HEK293 (cell line): Measurements from ENCODE around the gene BCL7A.

Experiments used
- CTCF ChIA-PET: fragments of 350-600 bp; formaldehyde crosslinking; extraction: SDS; loops from one replicate; lab custom pipeline; 2021; ENCODE audit warnings: antibody characterized with exemption; lab: Yijun Ruan, JAX
- POLR2A ChIA-PET: fragments of 300-600 bp; formaldehyde crosslinking; extraction: SDS; loops from one replicate; lab custom pipeline; 2020; ENCODE audit warnings: antibody characterized with exemption, inconsistent platforms; lab: Yijun Ruan, JAX
- H3K27ac ChIP-seq: fragments of 200-500 bp; sonication (Bioruptor generic); 2 replicates; pipeline ENCODE4 v1.5.1; 2014; ENCODE audit warnings: low read depth, low read length, control low read depth, inconsistent platforms; ENCODE audit errors: extremely low read depth
- H3K36me3 ChIP-seq, 2 experiments: fragments of 200-500 bp in 1 of 2; sonication (Bioruptor generic) in 1 of 2; 1 replicate in 1 of 2; 2 replicates in 1 of 2; pipeline ENCODE4 v1.5.1; 2014 to 2017; ENCODE audit warnings: inconsistent platforms in 2 of 2, low read length in 2 of 2; ENCODE audit not compliant: control insufficient read depth in 2 of 2, insufficient read depth in 1 of 2
- H3K4me1 ChIP-seq: fragments of 200-500 bp; sonication (Bioruptor generic); 2 replicates; pipeline ENCODE4 v1.5.1; 2014; ENCODE audit warnings: mild to moderate bottlenecking, low read length, inconsistent platforms; ENCODE audit not compliant: control insufficient read depth, insufficient read depth
- H3K4me3 ChIP-seq: 2 replicates; pipeline ENCODE4 v1.5.1; 2011; ENCODE audit warnings: low read depth, mild to moderate bottlenecking, control low read depth, low read length, moderate library complexity
- H3K9me3 ChIP-seq: fragments of 200-500 bp; sonication (Bioruptor generic); 2 replicates; pipeline ENCODE4 v1.5.1; 2014; ENCODE audit warnings: low read depth, low read length, inconsistent platforms; ENCODE audit not compliant: control insufficient read depth, insufficient read depth
- IKZF3 ChIP-seq: fragments of 450-650 bp; IDR thresholded peaks from 2 replicates; pipeline ENCODE4 v1.5.0; 2018; ENCODE audit warnings: missing biosample characterization, mild to moderate bottlenecking, missing genetic modification characterization, moderate library complexity
- ZIC2 ChIP-seq: fragments of 450-650 bp; formaldehyde crosslinking; IDR thresholded peaks from 2 replicates; pipeline ENCODE4 v1.5.1; 2016; ENCODE audit warnings: missing biosample characterization, missing genetic modification characterization
- ZNF10 ChIP-seq: fragments of 450-650 bp; formaldehyde crosslinking; IDR thresholded peaks from 2 replicates; pipeline ENCODE4 v1.5.1; 2017; ENCODE audit warnings: missing biosample characterization, missing genetic modification characterization
- ZNF223 ChIP-seq: fragments of 450-650 bp; formaldehyde crosslinking; IDR thresholded peaks from 2 replicates; pipeline ENCODE4 v1.5.1; 2016; ENCODE audit warnings: missing biosample characterization, missing genetic modification characterization
- ZNF274 ChIP-seq, 2 experiments: fragments of 200-500 bp in 1 of 2; fragments of 450-650 bp in 1 of 2; sonication (Bioruptor generic) in 1 of 2; formaldehyde crosslinking in 1 of 2; IDR thresholded peaks; 2 replicates each; pipeline versions ENCODE4 v1.5.1 to v1.6.1; 2014 to 2016; ENCODE audit warnings: borderline replicate concordance in 1 of 2, inconsistent platforms in 1 of 2, low read length in 1 of 2, missing biosample characterization in 1 of 2, missing genetic modification characterization in 1 of 2
- ZNF292 ChIP-seq: fragments of 450-650 bp; formaldehyde crosslinking; IDR thresholded peaks from 2 replicates; pipeline ENCODE4 v1.5.1; 2016; ENCODE audit warnings: low read depth, missing biosample characterization, missing genetic modification characterization, borderline replicate concordance
- ZNF341 ChIP-seq: fragments of 450-650 bp; formaldehyde crosslinking; IDR thresholded peaks from 2 replicates; pipeline ENCODE4; 2016; ENCODE audit warnings: low read depth, missing biosample characterization, missing genetic modification characterization
- ZNF423 ChIP-seq: fragments of 450-650 bp; formaldehyde crosslinking; IDR thresholded peaks from 2 replicates; pipeline ENCODE4 v1.5.1; 2016; ENCODE audit warnings: missing biosample characterization, missing genetic modification characterization
- ZNF473 ChIP-seq: fragments of 450-650 bp; formaldehyde crosslinking; IDR thresholded peaks from 2 replicates; pipeline ENCODE4 v1.5.1; 2017; ENCODE audit warnings: missing biosample characterization, missing genetic modification characterization
- ZNF560 ChIP-seq: fragments of 450-650 bp; formaldehyde crosslinking; IDR thresholded peaks from 2 replicates; pipeline ENCODE4 v1.5.1; 2017; ENCODE audit warnings: missing biosample characterization, missing genetic modification characterization, borderline replicate concordance
- ZNF600 ChIP-seq: fragments of 450-650 bp; formaldehyde crosslinking; IDR thresholded peaks from 2 replicates; pipeline ENCODE4 v1.5.1; 2016; ENCODE audit warnings: missing biosample characterization, missing genetic modification characterization
- ZNF621 ChIP-seq: fragments of 450-650 bp; formaldehyde crosslinking; IDR thresholded peaks from 2 replicates; pipeline ENCODE4 v1.5.1; 2017; ENCODE audit warnings: missing biosample characterization, missing genetic modification characterization
- ZNF623 ChIP-seq: fragments of 450-650 bp; formaldehyde crosslinking; IDR thresholded peaks from 2 replicates; pipeline ENCODE4 v1.5.1; 2016; ENCODE audit warnings: missing biosample characterization, missing genetic modification characterization
- ZNF768 ChIP-seq: fragments of 450-650 bp; formaldehyde crosslinking; IDR thresholded peaks from 2 replicates; pipeline ENCODE4 v1.5.1; 2018; ENCODE audit warnings: missing biosample characterization, mild to moderate bottlenecking, missing genetic modification characterization
- ZSCAN16 ChIP-seq: fragments of 450-650 bp; formaldehyde crosslinking; IDR thresholded peaks from 2 replicates; pipeline ENCODE4 v1.5.1; 2016; ENCODE audit warnings: missing biosample characterization, missing genetic modification characterization
- TF ChIP-seq, protein P1 (sequence below): fragments of 450-650 bp; formaldehyde crosslinking; IDR thresholded peaks from 2 replicates; pipeline ENCODE4 v1.5.1; 2016; ENCODE audit warnings: missing biosample characterization, missing genetic modification characterization

Gene BCL7A

GRCh38 chr12:122096591-122097149 is 75.0 kb downstream of the BCL7A start:
- Histone ChIP-seq H3K4me1 (peaks cover 27% of the 10 kb centered on the region), H3K4me3 (no peak overlapping the region), H3K9me3 (no peaks in the 10 kb centered on the region), H3K27ac (no peak overlapping the region), H3K36me3 (no peaks in the 10 kb centered on the region; a peak in 1 of 3 replicates)
- CTCF ChIA-PET: interaction anchor here (1.3 to 1.6 kb wide), 2 partner anchors 26 to 42 kb away, joined by 3 to 5 read pairs; no protein-coding TSS in a partner anchor
- POLR2A ChIA-PET: interaction anchor here (1.0 to 3.0 kb wide), 2 partner anchors 11 to 18 kb away, joined by 3 to 12 read pairs; partner anchors contain the start of gene MLXIP
- TF ChIP-seq ZNF623 (no peak), ZNF473 (tag by site-specific recombination) (no peak)
- TF ChIP-seq, protein P1, sequence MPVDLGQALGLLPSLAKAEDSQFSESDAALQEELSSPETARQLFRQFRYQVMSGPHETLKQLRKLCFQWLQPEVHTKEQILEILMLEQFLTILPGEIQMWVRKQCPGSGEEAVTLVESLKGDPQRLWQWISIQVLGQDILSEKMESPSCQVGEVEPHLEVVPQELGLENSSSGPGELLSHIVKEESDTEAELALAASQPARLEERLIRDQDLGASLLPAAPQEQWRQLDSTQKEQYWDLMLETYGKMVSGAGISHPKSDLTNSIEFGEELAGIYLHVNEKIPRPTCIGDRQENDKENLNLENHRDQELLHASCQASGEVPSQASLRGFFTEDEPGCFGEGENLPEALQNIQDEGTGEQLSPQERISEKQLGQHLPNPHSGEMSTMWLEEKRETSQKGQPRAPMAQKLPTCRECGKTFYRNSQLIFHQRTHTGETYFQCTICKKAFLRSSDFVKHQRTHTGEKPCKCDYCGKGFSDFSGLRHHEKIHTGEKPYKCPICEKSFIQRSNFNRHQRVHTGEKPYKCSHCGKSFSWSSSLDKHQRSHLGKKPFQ: 0 out of 2 replicates have a peak, but pooled peaks have one; percentile 20

- POLR2A ChIA-PET: interaction anchor here (0.7 to 3.0 kb wide), 5 partner anchors 8 to 31 kb away, joined by 3 to 12 read pairs (median 4); partner anchors contain the start of gene MLXIP
- peak overlapping the region; percentile 37 for H3K27ac ChIP-seq
Measured at GRCh38 chr12:122097584-122097926, 75.9 kb downstream of the BCL7A start.

GRCh38 chr12:122097927-122098756 is 76.5 kb downstream of the BCL7A start:
- POLR2A ChIA-PET: interaction anchor here (0.7 to 3.0 kb wide), 4 partner anchors 9 to 32 kb away, joined by 3 to 12 read pairs (median 4); partner anchors contain the start of gene MLXIP
- H3K27ac ChIP-seq: peak overlapping the region; percentile 37
- H3K36me3 ChIP-seq: no peaks in the 10 kb centered on the region; a peak in 1 of 3 replicates
- no peaks in the 10 kb centered on the region for H3K9me3 ChIP-seq
- peak; percentile 64; the same call in 1 of the 2 replicates for TF ChIP-seq ZNF10 (tag by site-specific recombination)
- TF ChIP-seq ZIC2 (tag by site-specific recombination): peak; percentile 54
- TF ChIP-seq ZNF600 (tag by site-specific recombination): peak; percentile 76
- TF ChIP-seq ZNF621 (tag by site-specific recombination): no peak
- peak; percentile 66 for TF ChIP-seq ZNF341 (tag by site-specific recombination)
- TF ChIP-seq ZNF223: no peak
- TF ChIP-seq IKZF3: peak; percentile 32; the same call in 1 of the 2 replicates
- TF ChIP-seq ZNF560 (tag by site-specific recombination): no peak
- CTCF ChIA-PET: interaction anchor here (0.6 to 1.0 kb wide), 6 partner anchors 12 to 304 kb away, joined by 3 to 9 read pairs (median 4); partner anchors contain the start of gene RHOF
- no peak overlapping the region for H3K4me3 ChIP-seq
- H3K4me1 ChIP-seq: peaks cover 27% of the 10 kb centered on the region

More at GRCh38 chr12:122097584-122097926, 75.9 kb downstream of the BCL7A start:
- Histone ChIP-seq H3K4me3 (no peak overlapping the region), H3K9me3 (no peaks in the 10 kb centered on the region), H3K36me3 (no peaks in the 10 kb centered on the region; a peak in 1 of 3 replicates), H3K4me1 (peaks cover 27% of the 10 kb centered on the region)
- CTCF ChIA-PET: interaction anchor here (0.6 to 1.3 kb wide), 5 partner anchors 11 to 226 kb away, joined by 3 to 9 read pairs (median 3); no protein-coding TSS in a partner anchor
- TF ChIP-seq ZSCAN16 (tag by site-specific recombination): no peak
- no peak for TF ChIP-seq ZNF423 (tag by site-specific recombination)
- no peak for TF ChIP-seq ZNF768 (tag by site-specific recombination)
- no peak for TF ChIP-seq ZNF292
- TF ChIP-seq ZNF274 (IDR thresholded peaks at IDR 0.05; ENCODE audit: low read length): no peak
- no peak for TF ChIP-seq ZNF274 (tag by site-specific recombination; IDR thresholded peaks at IDR 0.05; ENCODE audit: borderline replicate concordance)
